H1 (cell line): ENCODE data around the gene SLC25A22.

ENCODE experiments used
- CEBPB ChIP-seq: IDR thresholded peaks from 2 replicates; pipeline ENCODE4 v1.6.1; 2012; ENCODE audit warnings: low read depth, low read length
- EP300 ChIP-seq, 2 experiments: IDR thresholded peaks; 1 replicate in 1 of 2; 2 replicates in 1 of 2; pipeline ENCODE4 v1.6.1; 2011 to 2012; ENCODE audit warnings: low read depth in 2 of 2, low read length in 2 of 2, mild to moderate bottlenecking in 2 of 2, borderline replicate concordance in 1 of 2, inconsistent platforms in 1 of 2, moderate library complexity in 1 of 2
- JUND ChIP-seq: IDR thresholded peaks from 2 replicates; pipeline ENCODE4 v1.6.1; 2011; ENCODE audit warnings: mild to moderate bottlenecking, improper control_type of control experiment, low read length
- POLR2A ChIP-seq, 2 experiments: IDR thresholded peaks; 1 replicate in 1 of 2; 2 replicates in 1 of 2; pipeline ENCODE4 v1.6.1; 2011; ENCODE audit warnings: low read depth in 2 of 2, low read length in 2 of 2, mild to moderate bottlenecking in 2 of 2; ENCODE audit errors: control extremely low read depth in 1 of 2
- POLR2AphosphoS5 ChIP-seq: IDR thresholded peaks from 2 replicates; pipeline ENCODE4 v1.6.1; 2011; ENCODE audit warnings: low read depth, low read length
- RAD21 ChIP-seq, 2 experiments: IDR thresholded peaks in 1 of 2; conservative IDR thresholded peaks in 1 of 2; 2 replicates each; pipeline ENCODE4 v1.6.1; 2011; ENCODE audit warnings: low read depth in 2 of 2, low read length in 2 of 2, improper control_type of control experiment in 1 of 2, inconsistent platforms in 1 of 2, mild to moderate bottlenecking in 1 of 2, moderate library complexity in 1 of 2
- RFX5 ChIP-seq: IDR thresholded peaks from 2 replicates; pipeline ENCODE4 v1.6.1; 2011; ENCODE audit warnings: low read depth, low read length, improper control_type of control experiment, borderline replicate concordance
- RXRA ChIP-seq: IDR thresholded peaks from 2 replicates; pipeline ENCODE4 v1.6.1; 2011; ENCODE audit warnings: low read depth, mild to moderate bottlenecking, low read length, moderate library complexity; ENCODE audit not compliant: insufficient read depth
- SIN3A ChIP-seq, 2 experiments: IDR thresholded peaks in 1 of 2; conservative IDR thresholded peaks in 1 of 2; 2 replicates each; pipeline ENCODE4 v1.6.1; 2011 to 2012; ENCODE audit warnings: low read length in 2 of 2, improper control_type of control experiment in 1 of 2, low read depth in 1 of 2, mild to moderate bottlenecking in 1 of 2
- TAF1 ChIP-seq: IDR thresholded peaks from 2 replicates; pipeline ENCODE4 v1.6.1; 2011; ENCODE audit warnings: mild to moderate bottlenecking, low read depth, low read length
- TF ChIP-seq, protein P1 (sequence below), 3 experiments: IDR thresholded peaks; 1 replicate in 2 of 3; 2 replicates in 1 of 3; pipeline versions ENCODE4 v1.5.1 to v1.6.1; 2011; ENCODE audit warnings: low read length in 3 of 3, mild to moderate bottlenecking in 3 of 3, inconsistent platforms in 2 of 3, low read depth in 1 of 3, moderate library complexity in 1 of 3; ENCODE audit not compliant: insufficient read depth in 1 of 3; ENCODE audit errors: control extremely low read depth in 1 of 3
- TF ChIP-seq, protein P2 (sequence below): IDR thresholded peaks from 2 replicates; pipeline ENCODE4 v1.6.1; 2011; ENCODE audit warnings: low read length, improper control_type of control experiment

DNA sequence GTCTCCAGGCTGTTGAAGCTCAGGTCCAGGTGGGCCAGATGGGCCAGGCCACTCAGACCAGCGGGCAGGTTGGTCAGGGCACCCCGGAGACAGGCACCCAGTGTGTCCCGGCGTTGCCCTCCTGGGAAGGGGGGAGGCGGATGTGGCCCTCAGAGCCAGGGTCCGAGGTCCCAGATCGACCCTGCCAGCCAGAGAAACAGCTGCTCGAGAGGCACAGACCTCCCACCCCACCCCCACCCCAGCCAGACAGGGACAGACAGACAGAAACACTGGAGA, 5.3 kb upstream of the SLC25A22 start:
- TF ChIP-seq, protein P1, sequence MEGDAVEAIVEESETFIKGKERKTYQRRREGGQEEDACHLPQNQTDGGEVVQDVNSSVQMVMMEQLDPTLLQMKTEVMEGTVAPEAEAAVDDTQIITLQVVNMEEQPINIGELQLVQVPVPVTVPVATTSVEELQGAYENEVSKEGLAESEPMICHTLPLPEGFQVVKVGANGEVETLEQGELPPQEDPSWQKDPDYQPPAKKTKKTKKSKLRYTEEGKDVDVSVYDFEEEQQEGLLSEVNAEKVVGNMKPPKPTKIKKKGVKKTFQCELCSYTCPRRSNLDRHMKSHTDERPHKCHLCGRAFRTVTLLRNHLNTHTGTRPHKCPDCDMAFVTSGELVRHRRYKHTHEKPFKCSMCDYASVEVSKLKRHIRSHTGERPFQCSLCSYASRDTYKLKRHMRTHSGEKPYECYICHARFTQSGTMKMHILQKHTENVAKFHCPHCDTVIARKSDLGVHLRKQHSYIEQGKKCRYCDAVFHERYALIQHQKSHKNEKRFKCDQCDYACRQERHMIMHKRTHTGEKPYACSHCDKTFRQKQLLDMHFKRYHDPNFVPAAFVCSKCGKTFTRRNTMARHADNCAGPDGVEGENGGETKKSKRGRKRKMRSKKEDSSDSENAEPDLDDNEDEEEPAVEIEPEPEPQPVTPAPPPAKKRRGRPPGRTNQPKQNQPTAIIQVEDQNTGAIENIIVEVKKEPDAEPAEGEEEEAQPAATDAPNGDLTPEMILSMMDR (IDR thresholded peaks at IDR 0.05; ENCODE audit: control extremely low read depth in 1 of 3, insufficient read depth in 1 of 3, low read depth in 1 of 3, low read length in 3 of 3) = no peak
- TF ChIP-seq POLR2A (IDR thresholded peaks at IDR 0.05; ENCODE audit: control extremely low read depth in 1 of 2, low read depth in 2 of 2, low read length in 2 of 2) = no peak
- no peak for TF ChIP-seq RAD21 (IDR thresholded peaks at IDR 0.05 in 1 of 2, conservative IDR thresholded peaks at IDR 0.05 in 1 of 2; ENCODE audit: low read depth in 2 of 2, low read length in 2 of 2)
- TF ChIP-seq TAF1 = no peak
- TF ChIP-seq CEBPB = no peak
- no peak for TF ChIP-seq POLR2AphosphoS5
- no peak for TF ChIP-seq SIN3A (conservative IDR thresholded peaks at IDR 0.05 in 1 of 2, IDR thresholded peaks at IDR 0.05 in 1 of 2; ENCODE audit: low read depth in 1 of 2, low read length in 2 of 2)
- TF ChIP-seq, protein P2, sequence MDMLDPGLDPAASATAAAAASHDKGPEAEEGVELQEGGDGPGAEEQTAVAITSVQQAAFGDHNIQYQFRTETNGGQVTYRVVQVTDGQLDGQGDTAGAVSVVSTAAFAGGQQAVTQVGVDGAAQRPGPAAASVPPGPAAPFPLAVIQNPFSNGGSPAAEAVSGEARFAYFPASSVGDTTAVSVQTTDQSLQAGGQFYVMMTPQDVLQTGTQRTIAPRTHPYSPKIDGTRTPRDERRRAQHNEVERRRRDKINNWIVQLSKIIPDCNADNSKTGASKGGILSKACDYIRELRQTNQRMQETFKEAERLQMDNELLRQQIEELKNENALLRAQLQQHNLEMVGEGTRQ = no peak
- no peak for TF ChIP-seq RFX5
- no peak for TF ChIP-seq JUND
- no peak for TF ChIP-seq EP300 (IDR thresholded peaks at IDR 0.05; ENCODE audit: borderline replicate concordance in 1 of 2, low read depth in 2 of 2, low read length in 2 of 2)
- TF ChIP-seq RXRA = no peak
